ENCODE data around the gene KDM2B.

The KDM2B gene

DNA sequence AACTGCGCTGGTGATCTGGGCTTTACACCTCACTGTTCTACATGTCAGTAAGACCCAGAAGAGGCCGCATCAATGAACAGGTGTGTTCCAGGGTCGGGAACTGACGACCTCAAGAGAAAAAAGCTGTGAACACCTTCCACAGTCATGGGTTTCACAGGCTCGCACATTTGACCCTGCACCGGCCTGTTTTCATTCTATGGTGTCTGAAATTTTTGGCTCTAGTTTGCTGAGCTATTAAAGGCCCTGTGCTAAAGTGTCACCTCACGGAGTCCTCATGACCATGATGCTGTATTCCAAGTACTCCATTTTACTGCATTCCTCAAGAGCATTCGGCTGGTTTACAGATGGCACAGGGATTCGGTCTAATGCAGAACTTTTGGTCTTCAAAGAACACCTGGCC, 78.9 kb downstream of the KDM2B start:
- DNase-seq (ENCODE audit: low read depth) = no peak
- no peak for TF ChIP-seq CTCF (conservative IDR thresholded peaks at IDR 0.05; ENCODE audit: low read depth, low read length)
- H3K4me3 ChIP-seq (ENCODE audit: low read length) = no peak overlapping the region

DNA sequence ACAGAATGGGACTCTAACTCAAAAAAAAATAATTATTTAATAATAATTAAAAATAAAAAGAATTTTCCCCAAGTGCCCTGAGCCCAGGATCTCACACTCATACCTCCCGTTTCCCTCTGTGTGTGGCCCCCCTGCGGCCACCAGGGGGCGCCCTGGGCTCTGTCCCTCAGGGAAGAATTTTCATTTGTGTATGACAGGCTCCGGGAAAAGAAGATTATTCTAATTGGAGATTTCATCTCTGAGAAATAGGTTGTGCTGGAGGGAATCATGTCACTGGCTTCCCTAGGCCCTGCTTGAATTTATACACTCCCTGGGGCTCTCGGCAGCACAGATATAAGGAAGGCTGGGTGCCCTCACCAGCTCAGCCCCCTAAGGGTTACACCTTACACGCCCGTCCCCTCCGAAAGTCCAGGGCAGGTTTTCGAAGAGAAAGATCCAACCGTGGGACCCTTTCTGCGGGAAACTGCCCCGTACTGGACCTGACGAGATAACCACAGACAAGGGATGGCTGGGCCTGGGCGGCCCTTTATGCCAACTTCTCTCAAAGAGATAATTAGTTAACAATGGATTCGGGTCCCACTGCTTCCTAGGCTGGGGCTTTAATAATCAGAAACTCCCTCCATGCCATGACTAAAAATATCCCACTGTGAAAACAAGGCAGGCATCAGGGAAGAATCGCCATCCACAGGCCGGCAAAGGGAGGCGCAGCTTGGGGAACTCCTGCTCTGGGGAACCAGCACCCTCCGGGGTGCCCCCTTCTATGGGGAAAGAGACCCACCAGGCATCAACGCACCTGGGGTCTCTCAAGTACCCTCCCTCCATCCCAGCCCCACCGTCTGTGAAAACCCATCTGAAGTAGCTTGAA, 80.7 kb downstream of the KDM2B start:
- DNase-seq (ENCODE audit: low read depth) = no peak
- TF ChIP-seq CTCF (conservative IDR thresholded peaks at IDR 0.05; ENCODE audit: low read depth, low read length) = peak; percentile 98
- H3K4me3 ChIP-seq (ENCODE audit: low read length) = peak overlapping the region; percentile 33

DNA sequence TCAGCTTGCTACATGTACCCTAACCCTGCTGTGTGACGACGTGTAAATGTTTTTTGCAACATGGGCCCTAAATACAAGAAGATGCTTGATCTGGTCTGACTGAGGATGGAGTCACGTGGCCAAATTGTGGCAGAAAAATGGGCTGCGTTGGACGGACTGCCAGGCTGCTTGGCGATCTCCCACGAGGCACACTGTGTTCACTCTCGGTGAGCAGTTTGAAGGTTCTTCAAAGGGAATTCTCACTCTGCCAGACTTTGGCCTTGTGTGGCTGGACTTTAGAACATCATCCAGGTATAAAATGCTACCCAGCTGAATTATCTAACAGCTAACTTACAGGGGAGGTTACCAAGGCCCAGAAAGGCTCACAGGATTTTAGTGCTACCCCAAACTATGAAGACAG, 85.1 kb downstream of the KDM2B start:
- no peak overlapping the region for H3K4me3 ChIP-seq (ENCODE audit: low read length)
- no peak for TF ChIP-seq CTCF (conservative IDR thresholded peaks at IDR 0.05; ENCODE audit: low read depth, low read length)
- no peak for DNase-seq (ENCODE audit: low read depth)

DNA sequence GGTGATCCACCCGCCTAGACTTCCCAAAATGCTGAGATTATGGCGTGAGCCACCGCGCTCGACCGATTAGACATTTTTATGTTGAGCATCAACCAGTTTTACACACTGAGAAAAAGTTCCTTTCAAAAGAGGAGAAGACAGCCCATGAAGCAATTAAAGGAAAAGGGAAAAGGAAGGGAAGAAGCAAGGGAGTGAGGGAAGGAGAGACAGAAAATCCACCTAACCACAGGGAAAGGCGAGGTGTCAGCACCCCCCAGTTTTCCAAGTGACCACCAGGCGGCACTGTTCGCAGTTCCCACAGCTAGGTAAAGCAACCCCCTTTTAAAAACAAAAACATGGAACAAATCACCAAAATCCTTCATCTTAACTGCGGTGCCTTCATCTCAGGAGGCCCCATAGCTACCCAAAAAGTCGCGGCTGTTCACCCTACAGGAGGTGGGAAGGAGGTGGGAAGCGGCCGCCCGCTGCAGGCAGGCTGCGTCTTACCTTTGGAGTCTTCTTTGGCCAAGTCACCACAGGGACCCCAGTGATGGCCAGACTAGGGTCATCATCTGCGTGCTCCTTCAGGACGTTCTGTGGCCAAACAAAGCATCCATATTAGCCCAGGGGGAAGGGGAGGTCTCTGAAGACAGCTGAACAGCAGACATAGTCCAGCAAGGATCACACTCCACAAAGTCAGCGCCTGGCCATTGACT, 86.6 kb downstream of the KDM2B start:
- DNase-seq (ENCODE audit: low read depth) = no peak
- no peak overlapping the region for H3K4me3 ChIP-seq (ENCODE audit: low read length)
- peak; percentile 95 for TF ChIP-seq CTCF (conservative IDR thresholded peaks at IDR 0.05; ENCODE audit: low read depth, low read length)

DNA sequence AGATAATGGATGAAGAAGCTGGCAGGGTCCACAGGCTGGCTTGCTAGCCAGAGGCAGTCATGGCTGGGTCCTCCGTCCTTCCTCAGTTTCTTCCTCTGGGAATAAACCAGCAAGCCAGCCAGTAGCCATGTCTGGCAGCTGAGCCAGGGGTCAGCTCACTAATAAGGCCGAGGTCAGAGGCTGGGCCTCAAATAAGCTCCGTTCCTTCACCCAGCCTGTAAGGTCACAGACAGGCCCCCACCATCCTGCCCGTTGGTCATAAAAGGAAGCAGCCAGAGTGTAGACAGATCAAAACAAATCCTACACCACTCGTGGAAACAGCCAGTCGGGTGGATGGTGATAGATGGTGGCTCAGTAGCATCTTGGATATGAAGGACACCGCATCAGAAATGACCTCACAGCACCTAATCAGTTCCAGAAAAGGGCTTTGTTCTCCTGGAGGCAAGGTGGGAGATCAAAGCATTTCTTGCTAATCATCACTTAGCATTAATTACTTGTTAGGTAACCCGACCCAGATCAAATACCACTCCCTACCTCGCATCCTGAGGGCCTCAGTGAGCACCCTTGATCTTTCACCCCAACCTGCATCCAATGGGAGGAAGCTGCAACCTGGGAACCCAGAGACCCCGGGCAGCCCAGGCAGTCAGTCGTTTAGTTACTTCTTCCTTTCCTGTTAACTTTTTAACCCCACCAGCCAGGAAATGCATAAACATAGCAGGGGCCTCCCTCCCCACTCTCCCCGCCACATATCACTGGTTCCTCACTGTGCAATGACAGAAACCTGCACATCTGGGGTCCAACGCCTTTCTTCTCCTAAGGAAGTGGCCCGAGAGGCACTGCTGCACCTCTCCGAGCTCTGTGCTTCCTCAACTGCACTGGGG, 90.2 kb downstream of the KDM2B start:
- no peak for DNase-seq (ENCODE audit: low read depth)
- no peak for TF ChIP-seq CTCF (conservative IDR thresholded peaks at IDR 0.05; ENCODE audit: low read depth, low read length)
- H3K4me3 ChIP-seq (ENCODE audit: low read length) = no peak overlapping the region

DNA sequence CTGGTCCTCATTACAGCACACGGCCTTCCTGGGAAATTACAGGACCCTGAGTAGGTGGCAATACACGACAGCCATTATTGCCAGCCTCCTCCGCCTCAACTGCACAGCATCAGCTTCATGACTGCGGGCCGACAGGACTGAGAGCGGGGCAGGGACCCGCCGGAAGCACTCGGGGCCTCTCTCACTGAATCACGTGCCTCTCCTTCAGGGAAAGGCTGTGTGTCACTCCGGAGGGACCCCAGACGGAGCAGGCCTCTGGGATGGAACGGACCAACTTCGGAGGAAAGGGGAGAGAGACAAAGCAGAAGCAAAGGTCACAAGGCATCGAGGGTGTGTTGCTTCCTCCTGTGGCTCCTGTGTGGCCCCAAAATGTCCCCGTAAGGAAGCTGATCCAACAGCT, 90.9 kb downstream of the KDM2B start:
- no peak for DNase-seq (ENCODE audit: low read depth)
- no peak overlapping the region for H3K4me3 ChIP-seq (ENCODE audit: low read length)
- no peak for TF ChIP-seq CTCF (conservative IDR thresholded peaks at IDR 0.05; ENCODE audit: low read depth, low read length)
